NCI-H1694 (cell line): ENCODE data around the gene HDAC4.

ENCODE experiments used
- DNase-seq: peaks from one replicate; lab custom pipeline; 2025; lab: John Stamatoyannopoulos, UW

The HDAC4 gene

DNA sequence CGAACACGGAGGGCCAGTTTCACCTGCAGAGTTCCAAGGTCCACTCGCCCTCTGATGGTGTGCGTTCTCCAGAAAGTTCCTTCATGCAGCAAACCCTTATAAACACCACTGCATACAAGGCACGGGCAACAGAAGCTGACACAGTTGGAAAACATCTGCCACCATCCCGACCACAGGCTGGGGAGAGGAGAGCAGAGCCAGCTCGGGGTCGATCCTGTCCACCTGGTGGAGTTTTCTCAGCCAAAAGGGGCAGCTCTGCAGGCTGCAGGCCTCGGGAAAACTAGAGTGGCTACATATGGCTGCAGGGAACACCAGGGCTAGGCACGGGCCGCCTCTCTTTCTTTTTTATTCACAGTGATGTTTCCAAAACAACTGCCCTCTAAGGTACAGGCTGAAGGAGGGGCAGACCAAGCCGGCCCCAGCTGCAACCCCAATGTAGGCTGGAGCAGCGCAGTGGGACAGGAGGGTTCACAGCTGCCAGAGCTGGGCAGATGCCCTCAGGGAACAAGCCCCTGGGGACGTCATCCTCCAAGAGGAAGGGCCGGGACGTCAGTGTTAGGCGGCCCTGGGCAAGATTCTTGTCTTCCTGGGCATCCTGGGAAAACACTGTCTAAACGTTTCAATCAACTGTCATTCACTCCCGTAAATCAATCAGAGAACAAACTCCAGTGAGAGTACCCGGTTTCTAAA, 278.3 kb downstream of the HDAC4 start:
- peak; percentile 43 for DNase-seq

DNA sequence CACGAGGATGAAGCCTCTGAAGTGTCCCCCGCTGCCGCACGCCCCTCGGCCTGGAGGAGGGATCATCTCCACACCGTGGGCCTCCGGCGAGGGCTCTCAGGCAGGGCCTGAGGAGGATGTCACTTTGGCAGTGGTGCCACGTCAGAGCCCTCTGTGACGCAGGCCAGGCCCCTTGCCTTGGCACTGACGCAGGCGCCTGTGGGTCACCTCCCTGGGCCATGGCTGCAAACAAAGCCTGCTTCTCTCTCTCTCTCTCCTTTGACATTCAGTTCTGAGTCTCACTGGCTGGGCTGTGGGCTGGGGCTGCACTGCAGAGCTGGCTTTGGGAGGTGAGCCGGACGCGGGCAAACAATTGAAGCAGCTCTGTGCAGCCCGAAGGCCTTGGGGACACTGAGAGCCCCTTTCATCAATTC, 279.2 kb downstream of the HDAC4 start:
- DNase-seq, result no peak

DNA sequence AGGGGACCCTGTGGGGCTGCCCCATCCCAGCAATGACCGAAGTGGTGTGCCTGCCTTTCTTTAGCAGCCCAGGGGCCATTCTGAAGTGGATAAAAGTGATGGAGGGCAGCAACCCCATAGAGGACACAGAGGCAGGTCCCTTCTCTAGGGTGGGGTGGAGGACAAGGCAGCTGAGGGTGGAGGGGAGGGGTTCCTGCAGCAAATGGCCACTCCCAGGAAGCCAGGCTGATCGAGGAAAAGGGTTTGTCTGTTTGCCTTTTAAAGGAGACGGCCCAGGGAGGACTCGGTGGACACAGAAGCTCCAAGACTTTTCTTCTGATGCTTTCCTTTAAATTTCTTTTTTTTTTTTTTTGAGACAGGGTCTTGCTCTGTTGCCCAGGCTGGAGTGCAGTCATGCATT, 280.2 kb downstream of the HDAC4 start:
- no peak for DNase-seq

DNA sequence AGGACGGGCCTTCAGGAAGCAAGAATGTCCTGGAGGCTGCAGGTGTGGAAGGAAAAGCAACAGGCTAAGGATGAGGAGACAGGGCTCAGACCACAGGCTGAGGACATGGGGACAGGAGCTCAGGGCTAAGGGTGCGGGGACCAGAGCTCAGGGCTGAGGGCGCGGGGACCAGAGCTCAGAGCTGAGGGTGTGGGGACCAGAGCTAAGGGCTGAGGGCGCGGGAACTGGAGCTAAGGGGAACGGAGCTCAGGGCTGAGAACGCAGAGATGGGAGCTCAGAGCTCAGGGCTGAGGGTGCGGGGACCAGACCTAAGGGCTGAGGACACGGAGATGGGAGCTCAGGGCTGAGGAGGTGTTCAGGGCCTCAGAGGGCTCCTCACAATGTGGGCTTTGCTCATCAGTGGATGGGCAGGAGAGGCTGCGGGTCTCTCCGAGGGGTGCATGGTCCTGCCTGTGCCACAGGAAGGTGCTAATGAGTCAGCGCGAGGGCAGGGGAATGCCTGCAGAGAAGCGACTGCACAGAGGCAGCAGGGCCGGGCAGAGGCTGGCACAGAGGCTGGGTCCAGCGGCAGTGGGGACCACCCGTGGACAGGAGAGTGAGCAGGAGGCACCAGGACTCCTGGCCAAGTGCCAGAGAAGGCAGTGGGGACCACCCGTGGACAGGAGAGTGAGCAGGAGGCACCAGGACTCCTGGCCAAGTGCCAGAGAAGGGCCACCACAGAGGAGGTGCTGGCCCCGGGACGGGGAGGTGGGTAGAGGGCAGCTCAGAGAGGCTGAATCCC, 281.3 kb downstream of the HDAC4 start:
- DNase-seq, result no peak

DNA sequence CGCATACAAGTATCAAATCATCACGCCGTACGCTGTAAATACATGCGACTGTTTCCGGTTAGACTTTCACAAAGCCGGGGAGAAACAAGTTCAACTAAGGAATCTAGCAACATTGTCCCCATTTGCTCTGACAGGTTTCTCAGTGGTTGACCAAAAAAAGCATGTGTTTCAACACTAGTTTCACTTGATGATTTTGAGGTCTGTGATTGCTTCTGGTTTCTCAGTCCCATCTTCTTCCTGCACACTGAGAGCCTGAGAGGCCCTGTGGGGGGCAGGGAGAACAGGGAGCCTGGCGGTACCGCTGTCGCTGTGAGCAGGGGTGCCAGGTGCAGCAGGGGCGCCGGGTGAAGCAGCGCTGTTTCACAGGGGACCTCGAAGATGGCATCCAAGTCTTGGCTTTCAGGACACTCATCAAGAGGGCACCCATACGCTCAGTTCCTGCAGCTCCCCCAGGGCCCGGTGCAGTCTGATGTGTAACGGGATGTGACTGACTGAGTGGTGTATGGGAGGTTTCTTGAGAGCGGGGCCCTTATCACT, 282.1 kb downstream of the HDAC4 start:
- no peak for DNase-seq

DNA sequence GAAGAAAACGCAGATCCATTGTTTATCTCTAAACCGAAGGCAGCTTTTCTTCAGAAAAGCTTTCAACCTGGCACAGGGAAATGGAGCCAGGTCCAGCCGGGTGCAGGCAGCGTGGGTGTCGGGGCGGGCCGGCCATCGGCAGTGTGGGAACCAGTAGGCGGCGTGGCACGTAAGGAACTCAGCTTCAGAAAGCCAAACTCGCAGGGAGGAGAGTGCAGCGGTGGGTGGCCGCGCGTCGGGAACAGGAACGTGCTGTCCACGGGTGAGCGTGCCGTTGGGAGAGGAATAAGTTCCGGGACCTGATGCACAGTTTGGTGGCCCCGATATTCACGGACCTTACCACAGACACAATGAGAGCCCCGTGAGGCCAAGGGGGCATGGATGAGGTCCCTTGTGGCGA, 282.6 kb downstream of the HDAC4 start:
- no peak for DNase-seq

DNA sequence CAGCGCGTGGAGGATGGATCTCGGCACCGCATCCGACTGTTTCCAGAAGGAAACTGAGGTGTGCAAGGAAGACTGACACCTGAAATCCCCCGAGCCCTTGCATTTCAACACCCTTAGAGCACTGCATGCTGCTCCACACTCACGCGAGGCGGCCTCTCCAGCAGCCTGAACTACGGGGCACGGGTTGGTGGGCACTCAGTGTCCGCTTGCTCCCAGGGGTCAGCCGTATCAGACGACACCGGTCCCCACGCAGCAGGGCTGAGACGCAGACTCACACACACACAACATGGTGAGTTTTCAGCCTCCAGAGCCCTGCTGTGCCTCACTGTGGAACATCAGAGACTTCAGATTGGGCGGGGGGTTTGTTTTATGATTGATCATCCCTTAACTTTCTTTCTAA, 283.0 kb downstream of the HDAC4 start:
- no peak for DNase-seq

DNA sequence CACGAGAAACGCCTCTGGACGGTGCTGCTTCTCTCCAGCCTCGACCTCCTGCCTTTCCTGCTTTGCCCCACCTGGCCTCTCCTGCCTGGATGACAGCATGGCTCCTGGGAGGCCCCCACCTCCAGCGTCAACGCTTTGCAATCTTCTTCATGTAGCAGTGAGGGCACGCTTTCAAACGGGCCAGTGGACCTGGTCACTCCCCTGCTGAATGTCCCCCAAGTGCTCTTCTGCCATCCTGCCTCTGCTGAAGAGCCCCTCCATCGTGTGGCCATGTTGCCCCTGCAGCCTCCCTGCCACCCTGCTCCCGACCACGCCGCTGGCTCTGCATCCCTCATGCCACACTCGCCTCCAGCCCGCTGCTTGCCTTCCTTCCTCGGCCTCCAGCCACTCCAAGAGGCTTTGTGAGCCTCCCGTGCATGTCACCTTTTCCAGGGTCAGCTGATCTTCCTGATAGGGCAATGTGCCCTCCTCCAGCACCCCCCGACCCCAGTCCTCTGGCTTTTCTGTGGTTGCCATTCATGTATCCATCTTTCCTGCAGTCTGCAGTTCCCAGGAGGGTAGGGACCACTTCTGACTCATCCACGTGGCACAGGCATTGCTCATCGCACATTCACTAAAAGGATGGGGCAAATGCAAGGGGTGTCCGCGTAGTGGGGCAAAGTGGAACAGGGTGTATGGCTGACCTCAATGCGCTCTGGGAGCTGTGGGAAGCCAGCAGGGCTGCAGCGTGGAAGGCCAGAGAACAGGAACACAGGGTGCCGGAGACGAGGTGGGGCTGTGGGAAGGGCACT, 284.2 kb downstream of the HDAC4 start:
- DNase-seq, result no peak

DNA sequence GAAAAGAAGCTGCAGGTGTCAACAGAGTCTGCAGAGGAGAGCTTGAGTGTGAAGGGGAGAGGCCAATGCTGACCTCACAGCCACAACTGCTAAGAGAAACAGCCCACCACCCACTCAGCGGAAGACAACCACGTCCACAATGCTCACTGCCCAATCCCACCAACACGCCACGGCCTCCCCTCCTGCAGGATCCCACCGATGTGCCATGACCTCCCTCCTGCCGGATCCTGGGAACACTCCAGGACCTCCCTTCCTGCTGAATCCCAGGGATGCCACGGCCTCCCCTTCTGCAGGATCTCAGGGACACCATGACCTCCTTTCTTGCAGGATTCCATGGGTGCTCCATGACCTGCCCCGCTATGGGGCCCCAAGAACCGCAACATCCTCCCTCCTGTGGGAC, 285.2 kb downstream of the HDAC4 start:
- DNase-seq, result no peak

DNA sequence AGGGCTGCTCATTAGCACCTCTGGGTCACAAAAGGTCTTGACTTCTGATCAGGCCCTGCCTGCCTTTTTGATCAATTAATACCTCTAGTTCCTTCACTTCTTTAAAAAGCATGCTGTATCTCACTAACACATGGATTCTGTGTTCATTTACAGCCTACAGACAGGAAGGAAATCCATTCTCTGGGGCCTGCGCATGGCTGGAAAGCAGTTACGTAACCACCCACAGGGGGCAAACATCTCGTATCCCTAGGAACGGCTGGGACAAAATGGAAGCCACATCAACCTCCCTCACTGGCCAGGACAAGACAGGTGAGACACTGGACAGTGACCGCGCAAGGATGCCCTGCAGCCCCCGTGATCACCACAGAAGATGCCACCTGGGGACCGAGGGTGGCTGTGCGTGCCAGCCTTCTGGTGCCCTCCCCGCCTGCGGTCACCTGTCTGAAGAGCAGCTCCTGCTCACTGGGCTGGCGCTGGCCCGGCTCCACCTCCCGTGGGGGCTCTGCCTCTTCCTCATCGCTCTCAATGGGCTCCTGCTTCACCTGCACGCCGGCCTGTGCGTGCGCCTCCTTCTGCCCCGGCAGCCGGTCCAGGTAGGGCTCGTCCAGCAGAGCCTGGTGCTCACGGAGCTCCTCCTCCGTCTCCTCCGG, 286.1 kb downstream of the HDAC4 start:
- DNase-seq, result no peak

DNA sequence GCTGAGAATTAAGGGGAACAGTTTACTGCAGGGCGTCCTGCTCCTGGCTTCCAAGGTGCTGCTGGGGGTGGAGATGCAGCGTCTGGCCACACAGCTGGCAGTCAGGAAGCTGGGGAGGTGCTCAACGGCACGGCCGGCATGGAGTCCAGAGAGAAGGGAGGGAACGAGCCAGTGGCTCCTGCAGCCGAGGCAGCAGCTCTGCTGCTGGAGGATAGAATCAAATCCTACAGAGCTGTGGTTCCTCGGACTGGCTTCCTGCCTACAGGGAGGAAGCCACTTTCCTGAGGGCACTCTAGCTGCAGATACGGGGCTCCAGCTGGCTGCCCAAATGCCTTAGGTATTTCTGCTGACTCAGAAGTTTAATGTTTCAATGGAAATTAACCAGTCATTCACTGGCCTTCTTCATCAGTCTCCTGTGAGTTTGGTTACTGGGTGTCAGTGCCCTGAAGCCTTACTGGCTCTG, 286.7 kb downstream of the HDAC4 start:
- no peak for DNase-seq

DNA sequence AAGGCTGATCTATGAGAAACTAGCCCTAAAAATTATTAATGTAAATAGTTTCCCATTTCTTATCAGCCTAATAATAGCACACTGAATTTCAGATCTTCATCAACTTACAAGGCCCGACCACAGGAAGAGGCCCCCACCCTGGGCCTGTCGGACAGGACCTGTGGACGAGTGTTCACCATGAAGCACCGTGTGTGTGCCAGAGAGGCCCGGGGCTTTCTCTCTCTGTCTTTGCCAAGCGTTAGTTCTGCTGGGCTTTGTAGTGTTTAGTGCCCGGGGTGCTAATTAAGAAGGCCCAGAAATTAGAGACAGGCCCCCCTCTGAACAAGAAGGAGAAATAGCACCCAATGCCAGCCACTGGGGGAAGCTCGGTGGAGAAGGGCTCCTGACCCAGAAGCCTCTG, 287.2 kb downstream of the HDAC4 start:
- DNase-seq, result no peak

DNA sequence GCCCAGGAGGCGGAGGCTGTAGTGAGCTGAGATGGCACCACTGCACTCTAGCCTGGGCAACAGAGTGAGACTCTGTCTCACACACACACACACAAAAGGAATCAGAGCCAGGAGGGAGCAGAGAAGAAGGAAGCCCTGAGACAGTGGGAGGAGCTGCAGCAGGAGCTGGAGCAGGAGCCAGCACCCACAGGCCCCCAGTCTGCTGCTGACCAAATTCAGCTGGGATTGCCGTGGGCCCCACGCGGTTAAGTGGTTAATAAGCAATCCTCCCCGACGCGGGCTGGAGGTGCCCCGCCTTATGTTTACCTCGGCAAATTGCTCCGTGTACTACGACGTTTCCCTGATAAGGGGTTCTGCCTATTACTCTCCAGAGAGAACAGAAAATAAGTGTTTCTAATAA, 287.6 kb downstream of the HDAC4 start:
- no peak for DNase-seq

DNA sequence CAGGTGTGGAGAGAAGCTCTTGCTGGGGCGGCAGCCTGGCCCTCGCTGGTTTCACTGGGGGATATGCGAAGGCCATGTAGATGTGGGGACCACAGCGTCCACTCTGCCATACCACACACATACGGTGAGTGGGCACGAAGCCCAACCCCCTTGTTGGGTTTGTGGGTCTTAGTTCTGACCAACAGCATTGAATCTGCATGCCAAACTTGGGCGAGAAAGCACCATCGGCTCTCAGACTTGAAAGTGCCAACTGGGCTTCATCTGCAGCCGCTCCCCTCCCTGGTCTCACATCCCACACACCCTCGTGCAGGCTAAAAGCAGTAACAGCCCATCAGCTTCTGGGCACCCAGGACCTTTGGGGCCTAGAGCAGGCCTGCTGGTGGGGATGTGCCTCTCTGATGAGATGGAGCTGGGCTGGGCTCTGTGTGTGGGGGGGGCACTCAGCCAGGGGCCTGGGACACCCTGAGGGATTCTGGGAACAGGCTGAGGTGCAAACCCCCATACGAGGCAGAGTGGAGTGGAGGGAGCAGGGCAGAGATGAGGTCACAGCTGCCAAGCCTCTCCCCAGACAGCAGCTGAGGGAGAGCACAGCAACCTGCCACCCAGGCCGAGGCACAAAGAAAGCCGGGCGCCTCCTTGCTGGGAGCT, 288.6 kb downstream of the HDAC4 start:
- DNase-seq, result no peak

DNA sequence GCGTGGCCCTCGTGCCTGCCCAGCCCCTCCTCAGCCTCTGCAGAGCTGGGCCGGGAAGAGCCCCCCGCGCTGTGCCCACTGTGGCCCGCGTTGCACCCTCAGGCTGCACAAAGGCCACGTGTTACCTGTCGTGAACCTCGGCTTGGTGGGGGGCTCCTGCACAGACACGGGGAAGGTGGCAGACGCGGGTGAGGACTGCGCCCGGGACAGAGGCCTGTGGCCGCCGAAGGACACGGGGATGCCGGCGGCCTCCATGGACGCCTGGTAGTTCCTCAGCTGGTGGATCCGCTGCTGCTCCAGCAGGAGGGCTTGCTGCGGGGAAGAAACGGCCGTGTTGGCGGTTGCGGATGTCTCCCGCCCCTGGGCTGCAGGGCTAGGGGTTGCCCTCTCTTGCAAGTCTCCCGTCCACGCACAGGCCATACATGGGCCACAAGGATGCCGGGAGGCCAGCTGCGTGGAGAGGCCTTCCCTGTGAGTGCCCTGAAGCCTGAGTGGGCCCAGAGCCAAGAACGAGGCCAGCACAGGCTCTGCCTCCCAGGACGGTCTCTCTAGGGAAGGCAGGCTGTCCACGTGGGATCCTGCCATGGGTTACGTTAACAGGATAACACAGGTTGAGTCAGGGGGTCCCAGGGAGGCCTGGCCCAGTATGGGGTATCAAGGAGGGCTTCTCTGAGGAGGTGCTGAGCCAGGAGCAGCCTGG, 289.3 kb downstream of the HDAC4 start:
- DNase-seq, result no peak

DNA sequence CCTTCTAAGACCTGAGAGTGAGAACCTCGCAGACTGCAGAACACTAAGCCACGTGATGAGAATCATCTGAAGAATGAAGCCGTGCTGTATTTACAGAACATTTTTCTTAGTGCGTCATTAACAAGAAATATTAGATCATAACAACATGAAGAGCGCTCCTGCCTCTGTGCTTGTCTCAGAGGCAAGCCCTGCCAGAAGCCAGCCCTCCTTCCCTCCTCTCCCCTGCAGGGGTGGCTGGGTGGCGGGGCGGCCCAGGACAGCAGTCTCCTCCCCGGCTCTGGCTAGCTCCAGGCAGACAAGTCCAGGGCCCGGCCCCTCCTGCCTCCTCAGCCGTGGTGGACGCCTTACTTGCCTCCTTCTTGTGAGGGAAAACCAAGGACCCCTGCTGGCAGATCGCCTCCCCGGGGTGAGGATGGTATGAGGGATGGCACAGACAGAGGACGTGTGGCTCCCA, 290.2 kb downstream of the HDAC4 start:
- DNase-seq, result no peak

DNA sequence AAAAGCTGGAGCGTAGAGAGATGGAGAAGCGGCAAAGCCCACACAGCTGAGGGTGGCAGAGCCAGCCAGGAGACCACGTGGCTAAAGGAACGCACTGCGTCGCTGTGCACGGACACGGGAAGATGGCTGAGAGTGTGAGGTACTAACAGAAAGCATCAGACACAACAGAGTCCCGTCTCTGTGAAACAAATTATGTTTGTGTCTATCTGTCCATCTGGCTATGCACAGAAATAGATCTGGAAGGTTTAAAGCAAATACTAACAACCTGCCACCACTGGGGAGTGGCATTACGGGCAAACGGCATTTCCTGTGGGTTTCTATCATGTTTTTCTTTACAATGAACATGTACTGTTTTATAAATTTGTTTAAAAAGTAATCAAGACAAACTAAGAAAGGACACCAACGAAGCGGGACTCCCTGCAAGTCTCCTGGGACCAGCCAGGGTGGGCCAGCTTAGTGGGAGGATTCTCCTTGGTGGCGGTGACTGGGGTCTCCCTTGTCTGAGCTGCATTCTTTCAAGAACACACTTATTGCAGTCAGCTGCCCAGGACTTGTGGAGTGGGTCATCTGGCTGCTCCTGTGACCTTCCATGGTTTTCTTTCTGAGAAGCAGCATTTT, 290.8 kb downstream of the HDAC4 start:
- DNase-seq, result no peak

DNA sequence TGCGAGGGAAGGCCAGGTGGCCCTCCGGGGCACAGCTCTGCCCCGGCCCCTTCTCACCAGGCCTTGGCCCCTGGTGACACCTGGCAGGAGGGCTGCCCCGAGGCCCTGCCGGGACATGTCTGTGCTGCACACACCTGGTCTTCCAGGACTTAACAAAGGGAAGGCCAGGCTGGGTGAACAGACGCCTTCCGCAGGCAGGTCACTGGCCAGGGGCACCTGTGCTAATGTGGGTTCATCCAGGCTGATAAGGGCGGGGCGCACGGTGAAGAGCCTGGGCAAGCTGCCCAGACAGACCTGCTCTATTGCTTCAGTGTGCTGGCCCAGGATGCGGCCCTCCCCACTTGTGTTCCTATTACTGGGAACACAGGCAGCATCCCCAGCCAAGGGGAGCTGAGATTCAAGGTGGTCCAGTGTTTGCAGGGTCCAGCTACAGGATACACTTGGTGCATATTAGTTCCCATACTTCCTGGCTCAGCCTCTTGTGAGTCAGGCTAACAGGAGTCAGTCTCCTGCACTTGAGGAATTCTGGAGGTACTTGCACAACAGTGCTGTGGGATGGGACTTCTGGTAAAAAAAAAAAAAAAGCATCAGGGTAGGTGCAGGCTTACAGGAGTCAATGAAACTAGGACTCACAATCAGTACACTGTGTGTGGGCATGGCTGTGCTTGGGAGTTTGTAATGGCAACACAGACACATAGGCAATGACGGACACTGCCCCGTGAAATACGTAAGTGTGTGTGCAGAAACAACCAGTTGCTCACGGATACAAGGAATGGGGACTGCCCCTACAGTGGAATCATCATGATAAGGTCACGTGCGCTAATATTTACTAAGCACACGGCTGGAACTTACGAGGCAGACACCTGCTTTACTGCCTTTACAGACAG, 291.5 kb downstream of the HDAC4 start:
- DNase-seq, result no peak

DNA sequence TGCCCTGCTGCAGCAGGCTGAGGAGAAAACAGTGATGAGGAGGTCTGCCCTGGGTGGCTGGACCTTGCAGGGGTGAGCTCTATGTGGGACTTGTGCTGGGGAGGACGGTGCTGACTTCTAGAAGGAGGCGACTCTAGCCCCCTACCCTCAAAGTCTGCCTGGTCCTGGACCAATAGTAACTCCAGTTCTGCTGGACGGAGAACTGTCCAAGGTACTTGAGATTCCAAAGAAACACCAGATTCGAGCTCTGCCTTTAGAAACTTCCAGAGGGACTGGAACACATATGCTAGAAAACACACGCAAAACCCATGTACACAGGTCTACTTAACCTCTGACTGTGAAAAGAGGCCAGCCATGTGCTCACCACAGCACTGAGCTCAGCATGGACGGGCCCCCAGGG, 292.4 kb downstream of the HDAC4 start:
- no peak for DNase-seq
